GM13977 (cell line): ENCODE data around the gene SCYGR7.

Experiments used
- DNase-seq: peaks from one replicate; pipeline ENCODE4 v3.0.0; 2012; ENCODE audit warnings: low spot score
- CTCF ChIP-seq: IDR thresholded peaks from 2 replicates; pipeline ENCODE4 v1.5.1; 2012; ENCODE audit warnings: mild to moderate bottlenecking, control low read depth; ENCODE audit not compliant: insufficient read depth; ENCODE audit errors: extremely low read depth, missing control alignments
- in situ Hi-C: fragments of 300-500 bp; cut with MboI; formaldehyde crosslinking; loops from one replicate; pipeline ENCODE4 v1.12.0; 2022; ENCODE audit warnings: low sequenced_read_pairs, low pct_unique_long_range_greater_than_20kb, mixed read lengths, inconsistent platforms; ENCODE audit not compliant: unreplicated experiment

The SCYGR7 gene

DNA sequence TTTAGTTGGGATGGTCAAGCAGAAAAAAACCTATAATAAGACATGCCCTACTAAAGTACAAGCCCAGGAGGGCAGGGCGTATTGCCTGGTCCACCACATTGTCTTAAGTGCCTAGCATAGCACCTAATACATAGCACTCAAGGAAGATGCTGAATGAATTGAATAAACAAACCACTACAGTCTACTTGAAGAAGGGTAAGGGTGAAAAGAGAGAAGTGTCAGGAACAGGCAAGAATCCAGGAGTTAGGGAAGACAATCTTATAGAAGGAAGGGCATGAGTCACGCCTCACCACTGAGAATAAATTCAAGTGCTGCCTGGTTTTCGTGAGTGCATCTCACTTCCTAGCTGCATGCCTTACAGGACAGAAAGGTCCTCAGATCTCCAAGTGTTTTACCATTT, 24.2 kb upstream of the SCYGR7 start:
- no peak for DNase-seq
- in situ Hi-C loops, result no loop called here
- TF ChIP-seq CTCF, result no peak

DNA sequence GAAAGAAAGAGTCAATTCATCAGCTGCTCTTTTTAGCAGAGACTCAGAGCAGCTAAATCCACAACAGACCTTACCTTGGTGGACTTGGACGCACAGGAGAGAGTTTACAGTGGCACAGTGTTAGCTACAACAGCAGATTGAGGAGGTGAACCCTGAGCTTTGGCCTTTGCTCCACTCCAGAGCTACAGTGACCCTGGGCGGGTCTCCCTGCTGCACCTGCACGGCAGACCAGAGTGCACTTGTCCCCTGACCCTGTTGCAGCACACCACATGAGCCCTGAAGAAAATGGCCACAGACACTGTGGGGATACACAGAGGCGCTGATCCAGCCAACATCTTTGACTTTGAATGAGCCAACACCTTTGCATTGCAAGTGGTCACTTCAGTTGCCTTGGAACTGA, 21.3 kb upstream of the SCYGR7 start:
- no peak for DNase-seq
- no peak for TF ChIP-seq CTCF
- in situ Hi-C loops, result no loop called here

GRCh38 chr2:227707390-227707789, 20.7 kb upstream of the SCYGR7 start:
- in situ Hi-C loops, result no loop called here
- no peak for DNase-seq
- TF ChIP-seq CTCF, result no peak

GRCh38 chr2:227710986-227711385, 17.1 kb upstream of the SCYGR7 start:
- in situ Hi-C loops, result no loop called here
- TF ChIP-seq CTCF, result no peak

DNA sequence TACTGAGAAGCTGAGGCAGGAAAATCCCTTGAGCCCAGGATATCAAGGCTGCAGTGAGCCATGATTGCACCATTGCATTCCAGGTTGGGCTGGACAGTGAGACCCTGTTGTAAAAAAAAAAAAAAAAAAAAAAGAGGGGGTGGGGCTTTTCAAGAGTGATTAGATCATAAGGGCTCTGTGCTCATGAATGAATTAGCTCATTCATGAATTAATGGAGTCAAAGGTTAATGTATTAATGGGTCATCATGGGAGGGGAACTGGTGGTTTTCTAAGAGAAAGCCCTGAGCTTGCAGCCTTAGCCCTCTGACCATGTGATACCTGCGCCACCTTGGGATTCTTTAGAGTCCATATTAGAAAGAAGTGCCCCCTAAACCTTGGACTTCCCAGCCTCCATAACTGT, 14.8 kb upstream of the SCYGR7 start:
- in situ Hi-C loops, result no loop called here
- no peak for DNase-seq
- no peak for TF ChIP-seq CTCF

More at GRCh38 chr2:227710986-227711385, 17.1 kb upstream of the SCYGR7 start:
- no peak for DNase-seq

GRCh38 chr2:227716501-227716900, 11.6 kb upstream of the SCYGR7 start:
- no peak for DNase-seq

More at GRCh38 chr2:227716501-227716900, 11.6 kb upstream of the SCYGR7 start:
- TF ChIP-seq CTCF, result no peak
- in situ Hi-C loops, result no loop called here
